ENCODE measurements around the gene GANC.

DNA sequence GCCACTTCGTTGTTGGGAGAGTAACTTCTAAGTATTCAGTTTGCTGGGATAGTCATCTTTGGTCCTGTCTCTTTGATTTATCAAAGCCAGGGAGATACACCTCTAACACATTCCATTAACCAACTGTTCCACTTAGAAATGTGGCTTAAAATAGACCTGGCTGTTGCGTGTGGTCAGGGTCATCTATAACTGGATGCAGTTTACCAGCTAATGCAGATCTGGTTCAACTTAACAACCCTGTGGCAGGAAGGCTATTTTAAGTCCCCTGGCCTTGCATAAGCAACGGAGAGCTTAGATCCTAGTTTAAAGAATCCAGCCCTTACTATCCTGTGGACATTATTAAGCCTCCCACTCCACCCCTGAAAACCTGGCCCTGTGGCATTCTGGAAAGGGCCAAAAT is 58.2 kb downstream of the GANC start:
- TF ChIP-seq, protein P1, sequence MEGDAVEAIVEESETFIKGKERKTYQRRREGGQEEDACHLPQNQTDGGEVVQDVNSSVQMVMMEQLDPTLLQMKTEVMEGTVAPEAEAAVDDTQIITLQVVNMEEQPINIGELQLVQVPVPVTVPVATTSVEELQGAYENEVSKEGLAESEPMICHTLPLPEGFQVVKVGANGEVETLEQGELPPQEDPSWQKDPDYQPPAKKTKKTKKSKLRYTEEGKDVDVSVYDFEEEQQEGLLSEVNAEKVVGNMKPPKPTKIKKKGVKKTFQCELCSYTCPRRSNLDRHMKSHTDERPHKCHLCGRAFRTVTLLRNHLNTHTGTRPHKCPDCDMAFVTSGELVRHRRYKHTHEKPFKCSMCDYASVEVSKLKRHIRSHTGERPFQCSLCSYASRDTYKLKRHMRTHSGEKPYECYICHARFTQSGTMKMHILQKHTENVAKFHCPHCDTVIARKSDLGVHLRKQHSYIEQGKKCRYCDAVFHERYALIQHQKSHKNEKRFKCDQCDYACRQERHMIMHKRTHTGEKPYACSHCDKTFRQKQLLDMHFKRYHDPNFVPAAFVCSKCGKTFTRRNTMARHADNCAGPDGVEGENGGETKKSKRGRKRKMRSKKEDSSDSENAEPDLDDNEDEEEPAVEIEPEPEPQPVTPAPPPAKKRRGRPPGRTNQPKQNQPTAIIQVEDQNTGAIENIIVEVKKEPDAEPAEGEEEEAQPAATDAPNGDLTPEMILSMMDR (IDR thresholded peaks at IDR 0.05): no peak
- TF ChIP-seq POLR2A (IDR thresholded peaks at IDR 0.05) (no peak), POLR2AphosphoS5 (IDR thresholded peaks at IDR 0.05) (no peak), EP300 (IDR thresholded peaks at IDR 0.05) (no peak)

All from stomach (tissue), 4 donors.